H1 (cell line): ENCODE data around the gene DCP2. TPM values are rescaled to one million over a fixed set of nuclear protein-coding genes. Genes with fewer than 3 reads are reported as not detected.

Experiments
- CTCF ChIA-PET: fragments of 300-600 bp; sonication (Branson Sonifier 250); formaldehyde crosslinking; loops from one replicate; lab custom pipeline; 2021; ENCODE audit not compliant: partially characterized antibody; lab: Charles Lee
- POLR2A ChIA-PET: fragments of 300-600 bp; sonication (Branson Sonifier 250); formaldehyde crosslinking; loops from one replicate; lab custom pipeline; 2021; ENCODE audit warnings: inconsistent platforms; ENCODE audit not compliant: partially characterized antibody; lab: Charles Lee
- DNase-seq, 2 experiments: peaks; one replicate each; pipeline versions ENCODE4 v3.0.0 to v3.0.0-alpha.2; 2010 to 2022; ENCODE audit warnings: low spot score in 2 of 2, low read depth in 1 of 2, mixed read lengths in 1 of 2
- FAIRE-seq: peaks from 2 replicates; lab custom pipeline; 2011; peaks lifted over from hg19 to GRCh38; lab: Jason Lieb, UNC
- H2AFZ ChIP-seq: 2 replicates; pipeline ENCODE4 v1.8.1; 2012; ENCODE audit warnings: low read length, inconsistent platforms
- H2AK5ac ChIP-seq: 2 replicates; pipeline ENCODE4 v1.6.1; 2013; ENCODE audit warnings: low read depth, low read length
- H2BK120ac ChIP-seq: replicated peaks from 2 replicates; pipeline ENCODE3; 2013; ENCODE audit warnings: low read depth, low read length, inconsistent platforms
- H2BK12ac ChIP-seq: 2 replicates; pipeline ENCODE4 v1.6.1; 2013; ENCODE audit warnings: low read depth, low read length
- H2BK15ac ChIP-seq: 2 replicates; pipeline ENCODE4 v1.6.1; 2013; ENCODE audit warnings: low read length
- H2BK20ac ChIP-seq: 2 replicates; pipeline ENCODE4 v1.6.1; 2013; ENCODE audit warnings: low read length
- H2BK5ac ChIP-seq: 2 replicates; pipeline ENCODE4 v1.6.1; 2013; ENCODE audit warnings: low read depth, low read length
- H3K14ac ChIP-seq: 2 replicates; pipeline ENCODE4 v1.6.1; 2013; ENCODE audit warnings: inconsistent platforms; ENCODE audit not compliant: insufficient read length
- H3K18ac ChIP-seq: 2 replicates; pipeline ENCODE4 v1.6.1; 2013; ENCODE audit warnings: low read length; ENCODE audit errors: extremely low read depth
- H3K23ac ChIP-seq: 2 replicates; pipeline ENCODE4 v1.6.1; 2013; ENCODE audit warnings: inconsistent platforms; ENCODE audit not compliant: insufficient read length
- H3K23me2 ChIP-seq: 2 replicates; pipeline ENCODE4 v1.6.1; 2013; ENCODE audit warnings: low read depth, low read length
- H3K27ac ChIP-seq: 2 replicates; pipeline ENCODE4 v1.6.1; 2011; ENCODE audit warnings: low read depth, low read length, inconsistent platforms
- H3K27me3 ChIP-seq, 4 experiments: replicated peaks in 1 of 4; 1 replicate in 1 of 4; 2 replicates in 3 of 4; pipeline versions ENCODE4 v1.6.1 to v1.8.1; 2011 to 2013; ENCODE audit warnings: low read length in 3 of 4, mild to moderate bottlenecking in 3 of 4, inconsistent platforms in 2 of 4, mixed read lengths in 2 of 4, moderate library complexity in 1 of 4; ENCODE audit not compliant: control insufficient read depth in 3 of 4, insufficient read depth in 3 of 4; ENCODE audit errors: extremely low read depth in 1 of 4
- H3K36me3 ChIP-seq, 4 experiments: 2 replicates each; pipeline versions ENCODE4 v1.6.1 to v1.8.1; 2011 to 2013; ENCODE audit warnings: mild to moderate bottlenecking in 4 of 4, low read length in 3 of 4, moderate library complexity in 2 of 4, control low read depth in 1 of 4, inconsistent platforms in 1 of 4; ENCODE audit not compliant: insufficient read depth in 4 of 4, control insufficient read depth in 2 of 4
- H3K4ac ChIP-seq: replicated peaks from 2 replicates; pipeline ENCODE3; 2013; ENCODE audit warnings: low read length, low read depth, mixed read lengths, inconsistent platforms; ENCODE audit not compliant: insufficient read length
- H3K4me1 ChIP-seq, 4 experiments: replicated peaks in 1 of 4; 1 replicate in 1 of 4; 2 replicates in 3 of 4; pipeline versions ENCODE4 v1.6.1 to v1.8.1; 2011 to 2013; ENCODE audit warnings: low read length in 3 of 4, inconsistent platforms in 2 of 4, mixed read lengths in 1 of 4; ENCODE audit not compliant: insufficient read depth in 4 of 4, control insufficient read depth in 3 of 4
- H3K4me2 ChIP-seq, 2 experiments: 2 replicates each; pipeline versions ENCODE4 v1.6.1 to v1.8.1; 2011 to 2013; ENCODE audit warnings: low read depth in 2 of 2, low read length in 2 of 2, control low read depth in 1 of 2, inconsistent platforms in 1 of 2, mild to moderate bottlenecking in 1 of 2; ENCODE audit not compliant: insufficient read depth in 1 of 2
- H3K4me3 ChIP-seq, 4 experiments: fragments of 200-600, 300-600 bp in 1 of 4; sonication (generic), shearing (Covaris generic), sonication (Bioruptor Twin) in 1 of 4; 2 replicates each; pipeline versions ENCODE4 v1.5.1 to v1.8.1; 2011 to 2016; ENCODE audit warnings: low read length in 4 of 4, low read depth in 3 of 4, control low read depth in 2 of 4, inconsistent platforms in 2 of 4, mild to moderate bottlenecking in 2 of 4, mixed read lengths in 1 of 4, moderate library complexity in 1 of 4; ENCODE audit not compliant: insufficient read depth in 2 of 4; ENCODE audit errors: extremely low read depth in 1 of 4
- H3K56ac ChIP-seq: replicated peaks from 2 replicates; pipeline ENCODE3; 2013; ENCODE audit warnings: low read depth, mild to moderate bottlenecking, mixed read lengths, low read length, inconsistent platforms; ENCODE audit not compliant: insufficient read length
- H3K79me1 ChIP-seq: 2 replicates; pipeline ENCODE4 v1.6.1; 2013; ENCODE audit warnings: low read depth, low read length, control low read depth
- H3K79me2 ChIP-seq, 2 experiments: 2 replicates each; pipeline versions ENCODE4 v1.6.1 to v1.8.1; 2012 to 2013; ENCODE audit warnings: low read length in 2 of 2, mild to moderate bottlenecking in 2 of 2, inconsistent platforms in 1 of 2; ENCODE audit not compliant: insufficient read depth in 2 of 2, control insufficient read depth in 1 of 2
- H3K9ac ChIP-seq, 4 experiments: replicated peaks in 1 of 4; 1 replicate in 1 of 4; 2 replicates in 3 of 4; pipeline versions ENCODE4 v1.6.1 to v1.8.1; 2011 to 2013; ENCODE audit warnings: low read depth in 3 of 4, low read length in 3 of 4, control low read depth in 2 of 4, mild to moderate bottlenecking in 2 of 4, moderate library complexity in 2 of 4, inconsistent platforms in 1 of 4; ENCODE audit errors: extremely low read depth in 1 of 4
- H3K9me3 ChIP-seq, 2 experiments: 2 replicates each; pipeline versions ENCODE4 v1.6.1 to v1.8.1; 2012 to 2013; ENCODE audit warnings: mild to moderate bottlenecking in 2 of 2, moderate library complexity in 2 of 2, control low read depth in 1 of 2, inconsistent platforms in 1 of 2, low read depth in 1 of 2, low read length in 1 of 2, mixed read lengths in 1 of 2; ENCODE audit not compliant: insufficient read depth in 2 of 2
- H4K20me1 ChIP-seq, 2 experiments: replicated peaks in 1 of 2; 2 replicates each; pipeline versions ENCODE3 to v1.8.1; 2011 to 2013; ENCODE audit warnings: inconsistent platforms in 2 of 2, low read length in 2 of 2, mild to moderate bottlenecking in 1 of 2; ENCODE audit not compliant: insufficient read depth in 2 of 2, control insufficient read depth in 1 of 2
- H4K5ac ChIP-seq: 2 replicates; pipeline ENCODE4 v1.6.1; 2013; ENCODE audit warnings: low read length, low read depth, mixed read lengths, inconsistent platforms; ENCODE audit not compliant: insufficient read length
- H4K8ac ChIP-seq: 2 replicates; pipeline ENCODE4 v1.8.0; 2013; ENCODE audit warnings: mild to moderate bottlenecking, moderate library complexity, low read length, inconsistent platforms; ENCODE audit not compliant: insufficient read depth; ENCODE audit errors: extremely low read depth
- H4K91ac ChIP-seq: replicated peaks from 2 replicates; pipeline ENCODE3; 2013; ENCODE audit warnings: low read length, mixed read lengths, inconsistent platforms; ENCODE audit not compliant: insufficient read length
- CTBP2 ChIP-seq: IDR thresholded peaks from 2 replicates; pipeline ENCODE4 v1.7.0; 2011; ENCODE audit warnings: borderline replicate concordance, mild to moderate bottlenecking, moderate library complexity, mixed read lengths, low read length; ENCODE audit not compliant: insufficient read depth, insufficient read length
- EGR1 ChIP-seq: IDR thresholded peaks from 2 replicates; pipeline ENCODE4 v1.6.1; 2011; ENCODE audit warnings: low read depth, low read length, borderline replicate concordance
- GABPA ChIP-seq: IDR thresholded peaks from 2 replicates; pipeline ENCODE4 v1.6.1; 2011; ENCODE audit warnings: mild to moderate bottlenecking, low read length, moderate library complexity, borderline replicate concordance; ENCODE audit not compliant: insufficient read depth
- HDAC6 ChIP-seq: IDR thresholded peaks from one replicate; pipeline ENCODE4 v1.7.1; 2012; ENCODE audit warnings: low read depth, mild to moderate bottlenecking, inconsistent platforms, low read length, moderate library complexity
- JUN ChIP-seq: IDR thresholded peaks from 2 replicates; pipeline ENCODE4 v1.6.1; 2011; ENCODE audit warnings: low read depth, mild to moderate bottlenecking, improper control_type of control experiment, low read length
- JUND ChIP-seq: IDR thresholded peaks from 2 replicates; pipeline ENCODE4 v1.6.1; 2011; ENCODE audit warnings: mild to moderate bottlenecking, improper control_type of control experiment, low read length
- NANOG ChIP-seq: IDR thresholded peaks from 2 replicates; pipeline ENCODE4 v1.6.1; 2011; ENCODE audit warnings: low read length, low read depth, mild to moderate bottlenecking, inconsistent platforms; ENCODE audit not compliant: insufficient read depth, poor library complexity, severe bottlenecking
- RNF2 ChIP-seq: fragments of 200-900, 300-1000 bp; sonication (generic); IDR thresholded peaks from 2 replicates; pipeline ENCODE4 v1.7.1; 2016; ENCODE audit warnings: borderline replicate concordance, low read depth, mild to moderate bottlenecking, antibody characterized with exemption, low read length; ENCODE audit not compliant: poor library complexity, severe bottlenecking; ENCODE audit errors: missing control alignments
- SRF ChIP-seq: IDR thresholded peaks from 2 replicates; pipeline ENCODE4 v1.6.1; 2011; ENCODE audit warnings: mild to moderate bottlenecking, low read depth, low read length, moderate library complexity
- USF2 ChIP-seq: IDR thresholded peaks from 2 replicates; pipeline ENCODE4 v1.6.1; 2011; ENCODE audit warnings: low read length, improper control_type of control experiment
- WGBS, 2 experiments: shearing (Covaris generic) in 1 of 2; methylation state at CpG; one replicate each; pipeline versions ENCODE4 v1.1.6 to v1.1.7; 2013 to 2015; ENCODE audit warnings: low lambda C conversion rate in 2 of 2, mixed read lengths in 2 of 2, inconsistent platforms in 1 of 2, low coverage in 1 of 2, missing lambda C conversion rate in 1 of 2; ENCODE audit not compliant: insufficient replicate concordance in 2 of 2, insufficient coverage in 1 of 2, insufficient read length in 1 of 2; ENCODE audit errors: extremely low coverage in 1 of 2, missing lambda C conversion rate in 1 of 2; 5-methylcytosine and 5-hydroxymethylcytosine counted together
- polyA plus RNA-seq, 7 experiments: library from polyadenylated mRNA; depleted of rRNA in 3 of 7; stranded (reverse) in 5 of 7; unstranded in 2 of 7; fragments of >200 nt in 5 of 7; fragments of 200-250 nt in 2 of 7; gene quantifications; 1 replicate in 5 of 7; 2 replicates in 1 of 7; 4 replicates in 1 of 7; pipeline versions ENCODE4 v1.2.1 to v1.2.3, GENCODE V29; 2011 to 2013; ENCODE audit warnings: missing spikeins in 2 of 7, mixed read lengths in 2 of 7
- total RNA-seq: library from RNA; stranded (reverse); fragmentation: NEBNext Ultra II Directional; extraction: Animal tissue kit (Norgen Biotek cat#: 25700); gene quantifications from 2 replicates; pipeline ENCODE4 v1.2.1, GENCODE V29; 2021

The DCP2 gene
- total and polyA plus RNA-seq, 2 of the 8 experiments (the other 6 are each of a cell fraction or from before 2014, with no cell fraction given), result 14.4 to 162 TPM

- no peak overlapping the region for H3K4me3 ChIP-seq
- no peak overlapping the region for H3K9ac ChIP-seq
- no peak overlapping the region for H2AK5ac ChIP-seq
- no peak overlapping the region for H2BK5ac ChIP-seq
- H3K56ac ChIP-seq, result no peak overlapping the region
- DNase-seq, result no peak
- POLR2A ChIA-PET, result interaction anchor here (1.6 to 3.5 kb wide), 2 partner anchors 9 to 46 kb away, joined by 5 to 19 read pairs; partner anchors contain the start of genes DCP2 and REEP5
- H3K18ac ChIP-seq, result no peak overlapping the region
- no peak overlapping the region for H3K27ac ChIP-seq
- no peak overlapping the region for H3K23ac ChIP-seq
- H3K9me3 ChIP-seq, result no peaks in the 10 kb centered on the region
- no peaks in the 10 kb centered on the region for H3K79me2 ChIP-seq
- no peak overlapping the region for H4K91ac ChIP-seq
- H2AFZ ChIP-seq, result peak overlapping the region; percentile 72; the same call in 1 of the 2 replicates
- H4K20me1 ChIP-seq, result no peaks in the 10 kb centered on the region
- no peak overlapping the region for H3K4ac ChIP-seq
- 95% methylated on average over 6 of the region's 6 CpGs; no CpG with 5 or more reads in 1 of the 2 experiments for WGBS, 2 experiments
- H3K23me2 ChIP-seq, result no peaks in the 10 kb centered on the region; the same call in 1 of the 2 replicates
- no peak for FAIRE-seq
- no peaks in the 10 kb centered on the region for H3K27me3 ChIP-seq
- H2BK20ac ChIP-seq, result no peak overlapping the region
- no peaks in the 10 kb centered on the region for H3K79me1 ChIP-seq
- no peak overlapping the region for H4K8ac ChIP-seq
- H3K14ac ChIP-seq, result no peak overlapping the region
- H3K36me3 ChIP-seq, result no peaks in the 10 kb centered on the region
- no peak overlapping the region for H2BK120ac ChIP-seq
- CTCF ChIA-PET, result interaction anchor here (0.6 to 5.2 kb wide), 3 partner anchors 14 to 521 kb away, joined by 3 to 18 read pairs (median 3); partner anchors contain the start of gene MCC
- H2BK12ac ChIP-seq, result no peak overlapping the region
- H3K4me2 ChIP-seq, result no peak overlapping the region
- no peak overlapping the region for H2BK15ac ChIP-seq
- no peak overlapping the region for H4K5ac ChIP-seq
- H3K4me1 ChIP-seq, result peaks cover 0 to 6% (median 3%) of the 10 kb centered on the region in 4 experiments; a peak in 4 of 7 replicates
- TF ChIP-seq RNF2, result no peak
- TF ChIP-seq HDAC6, result no peak
- no peak for TF ChIP-seq EGR1
- no peak for TF ChIP-seq JUN
- TF ChIP-seq JUND, result no peak
- TF ChIP-seq GABPA, result no peak
- no peak for TF ChIP-seq USF2
- TF ChIP-seq SRF, result no peak
- TF ChIP-seq NANOG, result no peak
- TF ChIP-seq CTBP2, result no peak
These were observed 9.0 kb upstream of the DCP2 start for GRCh38 chr5:112967520-112968083.
